HG03039 (cell line): ENCODE data around the gene TSHZ2.
"Not testable (repeated sequence)": the region's sequence is repeated elsewhere in the genome, so short reads cannot be mapped to it uniquely, and the experiment has no call there.

ENCODE experiments used
- ATAC-seq: cut with Tn5 transposase; IDR thresholded peaks from one replicate; pipeline ENCODE4 v1.9.1; 2021; ENCODE audit warnings: mild to moderate bottlenecking, moderate library complexity; ENCODE audit not compliant: unreplicated experiment

TSHZ2 gene

GRCh38 chr20:52959125-52959524 is 13.0 kb upstream of the TSHZ2 start:
- ATAC-seq, result no peak

GRCh38 chr20:52962183-52962582 is 10.0 kb upstream of the TSHZ2 start:
- ATAC-seq, result no peak

- no peak for ATAC-seq
Observed at GRCh38 chr20:52963131-52963530, 9.0 kb upstream of the TSHZ2 start.

- ATAC-seq, result no peak
Observed at GRCh38 chr20:52964131-52964530, 8.0 kb upstream of the TSHZ2 start.

- ATAC-seq, result no peak
Observed at GRCh38 chr20:52965380-52965779, 6.8 kb upstream of the TSHZ2 start.

- ATAC-seq, result no peak
Observed at GRCh38 chr20:52965819-52966218, 6.3 kb upstream of the TSHZ2 start.

- ATAC-seq, result not testable (repeated sequence)
Observed at GRCh38 chr20:52966543-52966942, 5.6 kb upstream of the TSHZ2 start.

- ATAC-seq, result no peak
Observed at GRCh38 chr20:52971498-52972189, 514 bp upstream of the TSHZ2 start.

GRCh38 chr20:52972965-52973819 is 1.0 kb downstream of the TSHZ2 start:
- ATAC-seq, result no peak

- no peak for ATAC-seq
Observed at GRCh38 chr20:52974179-52974594, 2.0 kb downstream of the TSHZ2 start.

GRCh38 chr20:52975029-52975732 is 3.0 kb downstream of the TSHZ2 start:
- ATAC-seq, result no peak

GRCh38 chr20:52975803-52976531 is 3.8 kb downstream of the TSHZ2 start:
- no peak for ATAC-seq

GRCh38 chr20:52978851-52979250 is 6.7 kb downstream of the TSHZ2 start:
- ATAC-seq, result no peak

- ATAC-seq, result no peak
Observed at GRCh38 chr20:52981051-52981450, 8.9 kb downstream of the TSHZ2 start.

GRCh38 chr20:52983726-52984450 is 11.7 kb downstream of the TSHZ2 start:
- ATAC-seq, result no peak

- no peak for ATAC-seq
Observed at GRCh38 chr20:52984451-52984810, 12.3 kb downstream of the TSHZ2 start.

GRCh38 chr20:52985687-52986086 is 13.5 kb downstream of the TSHZ2 start:
- no peak for ATAC-seq

GRCh38 chr20:52987295-52987694 is 15.1 kb downstream of the TSHZ2 start:
- no peak for ATAC-seq

- ATAC-seq, result no peak
Observed at GRCh38 chr20:52991830-52992229, 19.7 kb downstream of the TSHZ2 start.

- no peak for ATAC-seq
Observed at GRCh38 chr20:52992632-52993031, 20.5 kb downstream of the TSHZ2 start.
